GM18520 (cell line): ENCODE measurements around the gene CSDE1.

Experiments
- ATAC-seq: cut with Tn5 transposase; IDR thresholded peaks from one replicate; pipeline ENCODE4 v1.9.1; 2021; ENCODE audit not compliant: unreplicated experiment

CSDE1 gene

DNA sequence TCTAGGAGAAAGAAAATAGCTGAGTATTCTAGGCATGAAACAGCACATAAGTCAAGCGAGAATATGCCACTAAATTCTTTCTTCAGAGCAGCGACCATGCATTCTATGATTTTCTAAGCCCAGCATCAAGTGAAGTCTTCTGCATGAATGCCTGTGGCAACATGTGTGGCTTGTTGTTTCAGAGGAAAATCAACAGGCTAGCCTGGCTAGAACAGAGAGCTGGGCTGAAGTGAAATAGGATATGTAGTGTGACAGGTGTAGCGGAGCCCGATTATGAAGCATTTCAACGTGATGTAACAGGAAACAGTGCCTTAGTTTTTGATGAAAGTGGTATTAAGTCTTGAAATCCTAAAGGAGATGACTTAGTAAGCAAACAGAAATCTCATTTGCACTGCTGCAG is 7.0 kb downstream of the CSDE1 start:
- ATAC-seq, result no peak

DNA sequence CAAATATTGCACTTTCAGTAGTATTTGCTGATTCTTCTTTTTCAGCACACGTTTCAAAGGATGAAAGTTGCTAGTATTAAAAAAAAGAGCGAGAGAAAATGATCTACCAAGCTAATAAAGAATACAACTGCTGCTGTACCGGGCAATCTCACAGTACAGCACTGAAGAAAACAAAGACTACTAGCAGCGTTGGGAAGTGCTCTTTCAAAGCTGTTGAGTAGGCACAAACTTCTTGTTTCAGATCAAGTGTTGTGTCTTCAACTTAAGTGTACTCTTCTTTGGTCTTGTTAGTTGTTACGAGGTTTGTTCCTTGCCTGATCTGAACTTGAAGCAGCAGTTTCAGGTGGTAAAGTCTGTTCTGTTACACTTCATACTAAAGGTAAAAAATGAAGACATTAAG is 7.9 kb downstream of the CSDE1 start:
- ATAC-seq, result no peak

DNA sequence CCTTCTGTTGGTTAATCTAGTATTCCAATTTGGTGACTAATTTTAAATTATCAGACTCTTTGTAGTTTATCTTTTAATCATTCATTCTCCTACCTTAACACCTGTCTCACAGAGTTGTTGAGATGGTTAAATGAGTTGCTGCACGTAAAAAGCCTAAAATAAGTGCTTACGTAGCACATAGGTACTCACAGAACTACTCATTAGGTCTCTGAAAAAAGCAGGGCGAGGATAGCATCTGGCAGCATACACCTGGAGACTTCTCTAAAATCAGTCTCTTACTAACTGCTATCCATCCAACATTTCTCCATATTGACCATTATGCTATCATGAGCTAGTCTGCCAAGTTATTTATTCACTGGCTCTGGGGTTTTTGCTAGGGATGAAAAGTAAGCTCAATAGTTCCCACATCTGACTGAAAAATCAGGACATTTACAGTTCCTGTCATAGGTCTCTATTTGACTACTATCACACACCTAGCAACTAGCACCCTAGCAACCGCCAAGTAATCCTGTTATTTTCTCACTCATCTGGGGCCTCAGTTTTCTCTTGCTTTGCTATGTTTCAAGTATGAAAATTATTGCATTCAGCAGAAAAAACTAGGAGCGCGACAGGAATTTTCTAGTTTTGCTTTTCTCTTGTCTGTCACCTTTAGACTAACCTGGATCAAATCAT is 11.2 kb downstream of the CSDE1 start:
- ATAC-seq, result no peak

DNA sequence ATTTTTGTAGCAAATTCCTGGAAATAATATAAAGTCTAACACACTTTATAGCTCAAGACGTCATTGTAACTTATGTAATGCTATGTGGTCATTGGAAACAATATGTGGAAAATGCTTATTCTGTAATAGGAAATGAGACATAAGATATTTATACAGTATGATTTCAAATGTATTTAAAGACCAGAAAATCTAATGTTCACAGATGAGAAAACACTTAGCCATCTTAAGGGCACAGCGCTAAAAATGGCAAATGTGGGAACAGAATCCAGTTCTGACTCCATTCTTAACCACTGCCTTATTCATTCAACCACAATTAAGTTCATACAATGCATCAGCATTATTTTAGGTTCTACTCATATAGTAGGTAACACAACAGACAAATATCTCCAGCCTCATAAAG is 12.5 kb downstream of the CSDE1 start:
- no peak for ATAC-seq

DNA sequence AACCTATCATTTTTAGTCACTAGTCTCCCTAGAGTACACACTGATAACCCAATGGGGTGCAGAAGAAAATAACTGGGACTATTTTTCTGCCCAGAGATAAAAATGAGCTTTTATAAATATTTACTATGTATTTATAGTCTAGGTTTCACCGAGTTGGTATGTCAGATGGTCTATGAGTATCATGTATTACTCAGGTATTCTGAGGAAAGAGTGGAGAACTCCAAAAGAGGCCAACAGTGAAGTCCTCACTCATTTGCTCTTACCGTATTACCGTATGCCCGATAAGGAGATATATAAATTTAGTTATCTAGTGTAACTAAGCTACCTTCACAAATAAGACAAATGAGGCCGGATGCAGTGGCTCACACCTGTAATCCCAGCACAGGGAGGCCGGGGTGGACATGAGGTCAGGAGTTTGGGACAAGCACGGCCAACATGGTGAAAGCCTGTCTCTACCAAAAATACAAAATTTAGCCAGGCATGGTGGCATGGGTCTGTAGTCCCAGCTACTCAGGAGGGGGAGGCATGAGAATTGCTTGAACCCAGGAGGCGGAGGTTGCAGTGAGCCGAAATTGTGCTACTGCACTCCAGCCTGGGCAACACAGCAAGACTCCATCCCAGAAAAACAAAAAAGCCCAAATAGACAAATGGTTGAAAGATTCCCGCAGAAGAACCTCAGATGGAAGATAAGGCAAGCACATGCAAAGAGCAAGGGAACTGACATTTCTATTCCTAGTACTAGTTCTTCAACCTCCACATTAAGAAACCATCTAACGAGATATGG is 15.6 kb downstream of the CSDE1 start:
- no peak for ATAC-seq

DNA sequence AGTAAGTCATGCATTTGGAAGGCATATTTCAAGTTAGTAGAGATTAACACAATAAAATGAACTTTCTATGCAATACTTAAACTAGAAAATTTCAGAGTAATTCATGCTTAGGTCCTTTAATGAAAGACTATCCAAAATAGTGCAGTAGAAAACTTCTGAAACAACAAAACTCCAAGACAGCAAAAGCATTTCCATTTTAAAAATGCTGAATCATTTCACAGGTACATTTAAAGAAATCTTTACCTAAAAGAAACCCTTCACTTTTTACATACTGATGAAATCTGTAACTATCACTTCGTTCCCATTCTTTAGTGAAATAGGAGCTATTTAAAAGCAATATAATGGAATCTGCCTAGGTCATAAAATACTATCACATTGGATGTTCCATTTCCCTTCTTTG is 17.5 kb downstream of the CSDE1 start:
- ATAC-seq, result no peak

DNA sequence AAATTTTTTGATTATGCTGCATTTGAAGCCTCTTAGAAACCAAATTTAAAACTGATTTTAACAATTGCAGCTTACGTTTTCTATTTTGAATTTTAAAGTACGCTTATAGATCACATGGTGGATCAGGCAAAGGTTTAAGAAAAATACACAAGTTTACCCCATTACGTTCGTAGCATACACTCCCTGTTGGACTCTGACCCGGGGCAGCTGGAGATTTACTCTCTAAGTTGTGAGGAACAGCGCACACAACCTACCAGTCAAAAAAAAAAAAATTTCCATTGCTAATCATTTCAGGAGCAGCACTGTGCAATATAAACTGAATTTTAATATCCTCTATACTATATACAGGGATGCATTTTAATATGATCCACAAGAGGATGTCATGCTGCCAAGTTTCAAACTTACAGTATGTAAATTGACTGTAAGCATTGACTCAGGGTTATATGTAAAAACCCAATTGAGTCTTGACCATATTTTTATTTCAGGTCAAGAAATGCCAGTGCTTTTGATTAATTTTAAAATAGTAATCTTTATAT is 20.4 kb downstream of the CSDE1 start:
- ATAC-seq, result no peak

DNA sequence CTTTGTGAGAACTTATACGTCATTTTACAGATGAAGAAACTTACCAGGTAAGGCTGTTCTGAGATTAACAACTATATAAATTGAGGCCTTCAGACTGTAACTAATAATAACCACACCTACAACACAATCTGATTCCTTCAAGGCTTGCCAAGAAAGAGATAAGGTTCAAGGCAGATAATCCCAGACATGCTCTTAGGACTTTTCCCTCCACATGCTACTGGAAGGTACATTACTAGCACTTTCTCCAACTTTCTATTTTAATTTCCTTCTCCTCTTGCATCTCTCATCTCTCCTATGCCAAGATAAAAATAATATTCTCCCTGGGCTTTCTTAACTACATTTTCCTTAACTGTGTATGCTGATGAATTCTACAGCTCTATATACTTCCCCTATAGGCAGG is 22.3 kb downstream of the CSDE1 start:
- ATAC-seq, result no peak

DNA sequence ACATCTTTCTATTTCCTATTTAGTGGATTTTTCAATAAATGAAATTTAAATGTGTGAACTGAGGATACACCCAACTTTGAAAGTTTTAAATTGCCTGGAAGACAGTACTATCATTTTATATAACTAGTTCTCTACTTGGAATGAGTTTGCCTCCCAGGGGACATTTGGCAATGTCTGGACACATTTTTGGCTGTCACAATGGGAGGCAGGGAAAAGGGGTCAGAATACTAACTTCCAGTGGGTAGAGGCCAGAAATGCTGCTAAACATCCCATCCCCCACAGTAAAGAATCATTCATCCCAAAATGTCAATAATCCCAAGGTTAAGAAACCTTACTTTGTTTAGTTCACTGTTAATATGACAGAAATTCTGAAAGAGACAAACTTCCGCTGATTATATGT is 28.0 kb downstream of the CSDE1 start:
- ATAC-seq, result no peak

DNA sequence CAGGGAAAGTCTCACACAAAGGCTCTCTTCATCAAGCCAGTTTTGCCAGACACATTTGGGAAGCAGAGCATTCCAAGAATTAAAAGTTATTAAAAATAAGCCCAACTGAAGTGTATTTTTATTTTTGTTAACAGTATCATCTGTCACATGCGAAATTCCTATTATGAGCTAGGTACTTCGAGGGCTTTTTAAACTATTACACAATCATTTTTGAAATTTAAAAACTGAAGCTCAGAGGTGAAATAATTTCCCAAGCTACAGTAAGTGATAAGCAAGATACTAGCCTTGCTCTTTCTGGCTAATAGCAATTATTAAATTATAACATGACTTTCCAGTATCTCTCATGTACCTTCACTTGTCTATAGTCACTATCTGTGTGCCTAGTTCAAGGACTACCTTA is 29.2 kb downstream of the CSDE1 start:
- ATAC-seq, result no peak

DNA sequence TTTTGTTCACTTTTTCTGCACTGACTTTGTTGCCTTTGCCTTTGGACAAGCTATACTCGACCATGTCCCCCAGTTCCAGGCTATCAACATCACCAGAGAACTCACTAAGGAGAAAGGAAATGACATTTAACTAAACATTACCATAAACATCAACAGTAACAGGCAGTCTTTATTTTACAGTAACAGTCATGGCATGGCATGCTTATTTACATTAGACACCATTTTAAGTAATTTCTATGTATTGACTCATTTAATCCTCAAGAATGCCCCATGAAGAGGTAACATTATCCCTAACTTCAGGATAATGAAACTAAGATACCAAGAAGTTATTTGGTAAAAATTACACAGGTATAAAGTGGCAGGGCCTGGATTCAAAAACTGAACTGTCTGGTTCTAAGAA is 32.6 kb downstream of the CSDE1 start:
- no peak for ATAC-seq

DNA sequence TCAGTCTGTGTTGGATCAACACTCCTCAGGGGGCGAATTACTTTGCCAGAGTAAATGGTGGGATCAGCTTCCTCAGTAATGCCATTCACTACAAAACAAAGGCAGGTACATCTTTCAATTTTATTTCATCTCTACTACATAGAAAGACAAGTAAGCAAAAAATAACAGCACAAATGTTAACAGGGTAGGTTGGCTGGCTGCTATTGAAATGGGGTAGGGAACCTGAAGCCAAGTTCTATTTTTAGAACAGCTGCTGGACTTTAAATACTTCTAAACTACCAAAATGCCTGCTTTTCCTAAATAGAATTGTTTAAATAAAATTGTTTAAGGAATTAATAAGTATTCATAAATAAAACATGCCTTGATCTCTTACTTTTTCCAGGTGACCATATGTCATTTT is 33.9 kb downstream of the CSDE1 start:
- ATAC-seq, result no peak

DNA sequence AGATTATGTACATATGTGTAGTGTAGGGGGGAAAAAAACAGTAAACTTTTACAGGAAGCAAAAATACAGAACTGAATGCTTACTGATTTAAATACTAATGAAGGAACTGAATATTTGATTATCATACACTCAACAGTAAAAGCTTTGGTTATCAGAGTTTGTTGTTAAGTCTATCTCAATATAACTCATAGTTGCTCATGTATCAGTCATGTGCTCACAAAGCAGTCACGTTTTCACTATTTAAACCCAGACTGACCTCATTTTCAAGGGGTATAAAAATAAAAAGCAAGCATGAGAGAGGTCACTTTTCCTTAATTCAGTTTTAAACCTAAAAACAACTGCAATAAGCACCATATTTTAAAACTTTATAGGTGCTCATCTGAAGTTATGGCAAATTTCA is 34.3 kb downstream of the CSDE1 start:
- ATAC-seq, result no peak

DNA sequence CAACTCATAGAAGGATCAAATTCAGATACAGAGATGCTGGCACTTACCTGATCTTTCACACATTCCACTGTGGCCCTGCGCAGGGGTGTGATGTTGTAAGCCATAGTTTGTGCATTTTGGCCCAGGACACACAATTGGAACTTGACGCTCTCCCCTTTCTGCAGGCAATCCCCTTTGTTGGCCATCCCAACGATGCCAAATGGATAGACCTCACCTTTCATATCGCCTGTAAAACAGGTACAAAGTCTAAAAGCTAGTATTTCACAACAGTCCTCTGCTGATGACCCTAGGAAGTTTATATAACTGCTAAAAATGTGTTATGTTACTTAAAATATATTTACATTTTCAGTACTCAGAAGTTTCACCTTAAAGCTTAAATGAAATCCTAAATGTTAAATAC is 37.3 kb downstream of the CSDE1 start:
- ATAC-seq, result no peak

DNA sequence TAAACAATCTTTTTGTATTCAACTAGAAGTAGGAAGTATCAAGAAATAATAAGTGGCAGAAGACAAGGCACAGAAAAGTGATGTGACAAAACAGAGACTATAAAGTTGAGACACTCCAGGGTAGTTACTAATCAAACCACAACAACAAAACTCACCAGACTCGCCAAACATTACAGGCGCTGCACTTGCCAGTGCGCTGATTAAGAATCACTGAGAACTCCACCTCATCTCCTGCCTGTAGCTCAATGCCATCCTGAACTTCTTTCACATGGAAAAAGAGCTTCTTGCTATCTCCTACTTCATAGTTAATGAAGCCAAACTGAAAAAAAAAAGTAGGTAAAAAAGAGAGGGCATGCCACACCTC is 38.4 kb downstream of the CSDE1 start:
- no peak for ATAC-seq

DNA sequence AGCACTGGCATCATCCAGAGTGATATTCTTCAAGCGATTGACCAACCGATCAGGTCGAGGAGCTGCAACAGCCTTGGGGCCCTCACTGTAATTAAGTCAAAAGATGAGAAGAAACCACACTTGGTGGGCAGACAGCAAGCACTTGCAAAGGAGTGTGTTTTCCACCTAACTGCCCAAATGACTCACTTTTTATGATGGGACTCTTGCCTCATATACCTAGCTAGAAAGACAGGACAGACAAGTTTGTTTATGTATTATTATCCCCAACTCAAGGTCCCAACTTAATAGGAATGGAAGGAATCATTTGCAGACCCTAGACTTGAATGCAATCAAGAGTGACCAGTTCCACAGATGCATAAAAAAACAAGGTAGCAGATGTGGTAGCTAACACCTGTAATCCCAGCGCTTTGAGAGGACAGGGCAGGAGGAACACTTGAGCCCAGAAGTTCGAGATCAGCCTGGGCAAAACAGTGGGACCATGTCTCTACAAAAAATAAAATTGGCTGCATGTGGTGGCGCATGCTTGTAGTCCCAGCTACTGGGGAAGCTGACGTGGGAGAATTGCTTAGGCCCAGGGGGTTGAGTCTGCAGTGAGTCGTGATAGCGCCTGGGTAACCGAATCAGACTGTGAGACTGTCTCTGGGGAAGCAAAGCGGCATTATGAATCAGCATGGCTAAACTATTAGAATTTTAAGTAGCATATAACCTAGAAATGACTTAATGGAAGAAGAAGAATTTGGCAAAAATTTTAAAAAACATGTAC is 38.9 kb downstream of the CSDE1 start:
- ATAC-seq, result no peak

DNA sequence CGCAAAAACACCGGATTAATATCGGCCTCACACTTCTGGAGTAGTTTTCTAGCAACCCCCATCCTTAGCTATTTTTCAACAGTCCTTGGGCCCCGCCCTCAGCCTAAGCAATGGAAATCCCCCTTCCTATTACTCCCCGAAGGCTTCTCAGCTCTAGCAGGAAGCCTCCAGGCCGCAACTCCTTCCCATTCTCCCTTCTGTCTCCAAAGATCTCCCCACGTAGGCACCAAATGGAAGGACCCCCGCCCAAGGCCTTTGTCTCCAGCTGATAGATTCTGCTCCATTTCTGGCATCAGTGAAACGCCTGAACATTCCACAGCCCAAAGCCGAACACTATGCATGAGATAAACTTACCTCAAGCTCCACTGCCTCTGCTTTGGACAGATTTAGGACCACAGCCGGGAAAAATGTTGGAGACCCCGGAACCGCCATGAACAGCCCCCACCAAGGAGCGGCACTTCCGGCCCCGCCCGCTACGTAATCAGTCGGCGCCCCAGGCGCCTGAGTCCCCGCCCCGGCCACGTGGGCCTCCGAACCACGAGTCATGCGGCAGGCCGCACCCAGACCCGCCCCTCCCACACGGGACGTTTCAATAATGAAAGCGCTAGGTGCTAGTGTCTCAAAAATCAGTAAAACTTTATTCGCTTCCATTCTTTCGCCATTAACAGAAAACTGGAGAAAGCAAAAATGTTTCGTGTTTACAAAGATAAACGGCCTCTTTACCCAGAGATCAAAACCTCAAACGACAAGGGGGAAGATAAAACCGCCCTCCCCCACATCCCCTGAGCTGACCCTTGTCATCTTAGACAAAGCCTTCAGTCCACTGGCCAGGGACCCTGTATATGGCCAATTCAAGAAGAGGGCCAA is 41.2 kb downstream of the CSDE1 start, which contains the start of gene NRAS:
Gene NRAS (minus strand): TSS at position 468 of the 867 bp plus-strand sequence. CDS start 611 bp downstream, outside the sequence.
- ATAC-seq, result peak; percentile 83

DNA sequence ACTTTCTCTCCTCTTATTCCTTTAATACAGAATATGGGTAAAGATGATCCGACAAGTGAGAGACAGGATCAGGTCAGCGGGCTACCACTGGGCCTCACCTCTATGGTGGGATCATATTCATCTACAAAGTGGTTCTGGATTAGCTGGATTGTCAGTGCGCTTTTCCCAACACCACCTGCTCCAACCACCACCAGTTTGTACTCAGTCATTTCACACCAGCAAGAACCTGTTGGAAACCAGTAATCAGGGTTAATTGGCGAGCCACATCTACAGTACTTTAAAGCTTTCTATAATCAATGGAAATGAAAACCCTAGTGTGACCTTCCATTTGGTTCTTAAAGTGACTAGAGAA is 41.9 kb downstream of the CSDE1 start:
- no peak for ATAC-seq

DNA sequence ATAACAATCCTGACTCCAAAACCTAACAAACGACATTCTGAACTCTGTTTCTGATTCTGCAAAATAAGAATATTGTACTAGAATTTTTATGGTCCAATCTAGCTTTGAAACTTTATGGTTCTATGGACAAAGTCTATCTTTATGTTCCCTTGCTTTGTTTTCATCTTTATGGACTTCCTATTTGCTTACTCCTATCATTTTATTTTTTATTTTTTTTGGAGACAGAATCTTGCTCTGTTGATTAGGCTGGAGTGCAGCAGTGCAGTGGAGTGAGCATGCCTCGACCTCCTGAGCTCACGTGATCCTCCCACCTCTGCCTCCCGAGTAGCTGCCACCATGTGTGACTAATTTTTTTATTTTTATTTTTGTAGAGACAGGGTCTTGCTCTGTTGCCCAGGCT is 44.8 kb downstream of the CSDE1 start:
- no peak for ATAC-seq

DNA sequence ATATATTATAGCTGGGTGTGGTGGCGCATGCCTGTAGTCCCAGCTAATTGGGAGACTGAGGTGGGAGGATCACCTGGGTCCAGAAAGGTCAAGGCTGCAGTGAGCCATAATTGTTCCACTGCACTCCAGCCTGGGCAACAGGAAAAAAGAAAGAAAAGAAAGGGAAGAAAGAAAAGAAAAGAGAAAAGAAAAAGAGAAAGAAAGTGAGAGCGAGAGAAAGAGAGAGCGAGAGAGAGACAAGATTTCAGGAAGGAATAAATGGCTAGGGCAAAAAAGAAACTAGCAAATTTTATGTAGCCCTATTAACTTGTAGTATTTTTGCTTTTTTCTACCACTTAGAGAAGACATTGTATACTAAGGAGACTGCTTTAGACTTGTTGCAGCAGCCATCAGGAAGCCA is 47.4 kb downstream of the CSDE1 start:
- ATAC-seq, result no peak

DNA sequence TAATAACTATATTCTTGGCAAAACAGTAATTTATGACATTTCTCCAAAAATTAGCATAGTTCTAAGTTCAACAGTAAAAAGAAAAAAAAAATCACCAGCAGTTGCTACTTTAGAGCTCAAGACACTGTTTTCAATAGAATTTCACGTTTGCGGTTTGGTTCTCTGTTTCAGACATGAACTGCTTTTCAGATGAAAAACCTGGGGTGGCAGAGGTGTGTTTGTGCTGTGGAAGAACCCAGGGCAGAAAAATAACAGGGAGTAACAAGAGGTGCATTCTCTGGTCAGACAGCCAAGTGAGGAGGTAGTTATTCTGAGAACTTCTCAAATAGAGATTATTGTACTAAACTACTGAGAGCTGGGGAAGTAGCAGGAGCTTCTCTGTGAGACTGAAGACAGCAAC is 50.2 kb downstream of the CSDE1 start:
- no peak for ATAC-seq
